Mammary microvascular endothelial cell (primary cell): ENCODE measurements around the gene CKS2. TPM values are rescaled to one million over a fixed set of nuclear protein-coding genes. Genes with fewer than 3 reads are reported as not detected.

Experiments
- total RNA-seq: library from RNA; depleted of rRNA; stranded (reverse); fragments of >200 nt; gene quantifications from 2 replicates; pipeline ENCODE4 v1.2.3, GENCODE V29; 2015

Gene CKS2
- total RNA-seq: 253 and 316 TPM in 2 replicates

GRCh38 chr9:89310475-89311345 lies at the start of gene CKS2:
Gene CKS2 (plus strand): TSS chr9:89311195. CDS start chr9:89311293, 98 bp downstream.

GRCh38 chr9:89318123-89319014 lies 7.4 kb downstream of the CKS2 start, which contains the start of gene SECISBP2:
Gene SECISBP2 (plus strand): TSS chr9:89318500. CDS start chr9:89318577, 77 bp downstream.

Other genes with a start within 250 kb of the CKS2 start
- under 0.01 TPM in 2 replicates for gene SHC3, start 132.4 kb upstream of the CKS2 start, total RNA-seq
- 19.6 and 23.8 TPM in 2 replicates for gene SECISBP2, start 7.3 kb downstream of the CKS2 start, total RNA-seq
- 1.3 and 1.8 TPM in 2 replicates for gene SEMA4D, start 186.9 kb downstream of the CKS2 start, total RNA-seq